ENCODE results near the gene EEF1G. TPM values are rescaled to one million over a fixed set of nuclear protein-coding genes. Genes with fewer than 3 reads are reported as not detected.

EEF1G gene
- polyA plus RNA-seq, 4 donors = 1,124 to 2,500 (median 2,087) TPM

DNA sequence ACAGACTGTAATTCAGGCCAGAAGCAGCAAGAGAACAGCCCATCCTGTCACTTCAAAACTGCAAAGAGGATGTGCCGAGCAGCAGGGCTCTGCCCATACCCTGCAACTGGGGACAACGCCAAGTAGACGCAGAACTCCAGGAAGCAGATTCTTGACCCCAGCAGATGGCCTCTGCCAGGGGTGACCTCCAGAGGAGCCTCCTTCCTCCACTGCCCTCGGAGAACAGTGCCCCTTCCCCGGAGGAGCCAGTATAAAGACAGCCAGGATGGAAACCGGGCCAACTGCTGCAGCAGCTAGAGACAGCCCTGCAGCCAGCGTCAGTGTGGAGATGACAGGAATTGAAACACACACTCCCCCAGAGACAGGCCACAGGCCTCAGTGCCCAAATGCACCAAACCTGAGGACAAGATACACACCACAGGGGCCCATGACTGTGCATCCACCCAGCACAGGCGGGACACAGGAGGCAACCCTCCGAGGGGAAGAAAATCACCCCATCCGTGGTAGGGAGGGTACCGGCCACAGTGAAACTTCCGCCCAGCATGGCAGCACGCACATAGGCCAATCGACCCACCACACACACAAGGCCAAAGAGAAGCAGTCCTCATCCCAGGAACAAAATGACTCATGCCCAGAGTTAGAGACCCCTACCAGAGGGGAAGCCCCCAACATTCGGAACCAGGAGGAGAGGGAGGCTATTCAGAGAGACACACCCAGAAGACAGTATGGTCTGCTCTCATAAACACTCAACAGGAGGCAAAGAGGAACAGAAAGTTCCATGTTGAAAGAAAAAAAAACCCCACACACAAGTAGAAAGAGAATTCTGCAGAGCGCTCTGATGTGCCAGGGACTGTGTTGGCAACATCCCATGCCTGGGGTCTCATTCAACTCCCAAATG lies 32.6 kb downstream of the EEF1G start:
- no peaks in the 10 kb centered on the region for H3K9me3 ChIP-seq (ENCODE audit: control insufficient read depth in 2 of 2, insufficient read depth in 1 of 2, low read depth in 1 of 2, low read length in 1 of 2)
- peaks cover 0 to 69% (median 0%) of the 10 kb centered on the region in 3 donors for H3K36me3 ChIP-seq (ENCODE audit: control insufficient read depth in 3 of 3, insufficient read depth in 2 of 3, low read depth in 1 of 3, low read length in 3 of 3)
- no peak for DNase-seq
- 34 to 44% (median 38%) methylated on average over 16 of the region's 16 CpGs for WGBS, 3 donors
- H3K4me1 ChIP-seq (ENCODE audit: control insufficient read depth in 3 of 3, insufficient read depth in 2 of 3, low read depth in 1 of 3, low read length in 2 of 3) = peaks cover 18 to 71% (median 30%) of the 10 kb centered on the region in 3 donors
- no peaks in the 10 kb centered on the region for H3K27me3 ChIP-seq (ENCODE audit: control insufficient read depth in 3 of 3, insufficient read depth in 3 of 3, low read length in 3 of 3)
- H3K27ac ChIP-seq (ENCODE audit: low read depth in 1 of 3, low read length in 2 of 3) = peak overlapping the region in 2 of 3 donors; percentile 41 to 95
- no peak for FAIRE-seq
- peak overlapping the region in 1 of 3 donors; percentile 91 for H3K4me3 ChIP-seq (ENCODE audit: low read depth in 1 of 3, low read length in 3 of 3)

DNA sequence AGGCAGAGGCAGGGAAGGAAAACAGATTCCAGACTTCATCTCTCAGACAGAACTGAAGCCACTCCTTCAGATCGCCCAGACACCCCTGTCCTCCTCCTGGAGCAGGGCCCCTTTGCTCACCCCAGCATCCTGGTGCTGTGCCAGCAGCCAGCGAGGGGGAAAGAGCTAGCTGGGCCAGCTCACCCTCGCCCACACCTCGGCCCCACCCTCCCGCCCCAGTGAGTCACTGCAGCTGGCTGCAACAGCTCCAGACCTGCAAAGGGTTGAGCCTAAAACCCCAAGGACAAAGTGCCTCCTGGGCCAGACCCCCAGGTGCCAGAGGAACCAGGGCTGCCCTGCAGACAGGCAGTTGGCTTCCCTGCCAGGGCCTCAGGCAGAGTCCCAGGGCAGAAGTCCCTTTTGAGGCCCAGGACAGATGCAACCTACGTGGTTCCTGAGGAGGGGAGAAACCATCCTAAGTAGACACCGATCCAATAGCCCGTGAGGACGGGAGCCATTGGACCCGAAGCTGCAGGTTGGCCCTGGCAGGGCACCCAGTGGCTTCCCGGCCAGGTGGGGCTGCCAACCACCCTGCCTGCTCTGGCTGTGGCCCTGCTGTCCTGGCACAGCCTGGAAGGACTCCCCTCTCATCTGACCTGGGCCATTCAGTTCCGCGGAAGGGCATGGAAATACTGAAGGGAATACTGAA lies 34.3 kb downstream of the EEF1G start:
- DNase-seq (peak; percentile 69 to 84), FAIRE-seq (no peak)
- WGBS, 3 donors = 25 to 30% (median 28%) methylated on average over 12 to 13 of the region's 13 CpGs
- Histone ChIP-seq H3K27ac (ENCODE audit: low read depth in 1 of 3, low read length in 2 of 3) (peak overlapping the region; percentile 63 to 89 (median 86)), H3K27me3 (ENCODE audit: control insufficient read depth in 3 of 3, insufficient read depth in 3 of 3, low read length in 3 of 3) (no peaks in the 10 kb centered on the region), H3K4me1 (ENCODE audit: control insufficient read depth in 3 of 3, insufficient read depth in 2 of 3, low read depth in 1 of 3, low read length in 2 of 3) (peaks cover 18 to 68% (median 30%) of the 10 kb centered on the region in 3 donors), H3K9me3 (ENCODE audit: control insufficient read depth in 2 of 2, insufficient read depth in 1 of 2, low read depth in 1 of 2, low read length in 1 of 2) (no peaks in the 10 kb centered on the region), H3K36me3 (ENCODE audit: control insufficient read depth in 3 of 3, insufficient read depth in 2 of 3, low read depth in 1 of 3, low read length in 3 of 3) (peaks cover 1 to 86% (median 8%) of the 10 kb centered on the region in 3 donors), H3K4me3 (ENCODE audit: low read depth in 1 of 3, low read length in 3 of 3) (peak overlapping the region in 1 of 3 donors; percentile 9)

DNA sequence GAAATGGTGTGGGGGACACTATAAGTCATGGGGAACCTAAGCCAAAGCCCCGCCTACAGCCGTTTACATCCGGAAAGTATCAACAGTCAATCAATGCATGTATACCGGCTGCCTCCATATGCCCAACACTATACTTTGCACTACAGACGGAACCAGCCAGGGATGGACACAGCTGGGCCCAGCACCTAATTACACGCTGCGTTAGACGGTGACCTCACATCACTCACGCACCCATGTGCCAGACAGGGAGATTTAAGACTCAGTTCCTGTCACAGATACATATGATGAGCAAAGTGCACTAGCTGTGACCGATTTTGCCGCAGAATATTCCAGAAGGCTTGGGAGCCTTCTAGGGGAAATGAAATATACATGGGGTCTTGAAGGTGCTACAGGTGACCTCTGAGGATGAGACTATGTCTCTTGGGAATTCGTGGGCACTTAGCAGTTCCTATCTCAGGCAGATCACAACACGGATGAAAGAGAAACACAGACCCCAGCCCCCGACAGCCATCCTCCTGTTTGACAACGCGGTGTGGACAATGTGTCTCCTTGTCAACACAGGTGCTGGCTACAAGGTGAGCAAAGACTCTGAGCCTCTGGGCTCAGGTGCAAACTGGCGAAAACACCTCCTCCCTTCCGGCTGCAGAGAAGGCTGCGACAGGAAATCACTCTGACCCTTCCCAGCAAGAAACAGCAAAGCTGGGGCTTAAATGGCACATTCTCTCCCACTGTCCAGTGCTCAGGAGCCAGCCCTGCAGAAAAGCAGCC lies 35.0 kb downstream of the EEF1G start:
- FAIRE-seq = no peak
- DNase-seq = peak in 1 of 2 donors; percentile 35
- H3K27ac ChIP-seq (ENCODE audit: low read depth in 1 of 3, low read length in 2 of 3) = peak overlapping the region; percentile 52 to 86 (median 63)
- WGBS, 3 donors = 36 to 55% (median 51%) methylated on average over 19 of the region's 19 CpGs
- H3K4me3 ChIP-seq (ENCODE audit: low read depth in 1 of 3, low read length in 3 of 3) = peak overlapping the region in 1 of 3 donors; percentile 9
- no peaks in the 10 kb centered on the region for H3K27me3 ChIP-seq (ENCODE audit: control insufficient read depth in 3 of 3, insufficient read depth in 3 of 3, low read length in 3 of 3)
- no peaks in the 10 kb centered on the region for H3K9me3 ChIP-seq (ENCODE audit: control insufficient read depth in 2 of 2, insufficient read depth in 1 of 2, low read depth in 1 of 2, low read length in 1 of 2)
- peaks cover 8 to 89% (median 14%) of the 10 kb centered on the region in 3 donors for H3K36me3 ChIP-seq (ENCODE audit: control insufficient read depth in 3 of 3, insufficient read depth in 2 of 3, low read depth in 1 of 3, low read length in 3 of 3)
- peaks cover 18 to 62% (median 30%) of the 10 kb centered on the region in 3 donors for H3K4me1 ChIP-seq (ENCODE audit: control insufficient read depth in 3 of 3, insufficient read depth in 2 of 3, low read depth in 1 of 3, low read length in 2 of 3)

DNA sequence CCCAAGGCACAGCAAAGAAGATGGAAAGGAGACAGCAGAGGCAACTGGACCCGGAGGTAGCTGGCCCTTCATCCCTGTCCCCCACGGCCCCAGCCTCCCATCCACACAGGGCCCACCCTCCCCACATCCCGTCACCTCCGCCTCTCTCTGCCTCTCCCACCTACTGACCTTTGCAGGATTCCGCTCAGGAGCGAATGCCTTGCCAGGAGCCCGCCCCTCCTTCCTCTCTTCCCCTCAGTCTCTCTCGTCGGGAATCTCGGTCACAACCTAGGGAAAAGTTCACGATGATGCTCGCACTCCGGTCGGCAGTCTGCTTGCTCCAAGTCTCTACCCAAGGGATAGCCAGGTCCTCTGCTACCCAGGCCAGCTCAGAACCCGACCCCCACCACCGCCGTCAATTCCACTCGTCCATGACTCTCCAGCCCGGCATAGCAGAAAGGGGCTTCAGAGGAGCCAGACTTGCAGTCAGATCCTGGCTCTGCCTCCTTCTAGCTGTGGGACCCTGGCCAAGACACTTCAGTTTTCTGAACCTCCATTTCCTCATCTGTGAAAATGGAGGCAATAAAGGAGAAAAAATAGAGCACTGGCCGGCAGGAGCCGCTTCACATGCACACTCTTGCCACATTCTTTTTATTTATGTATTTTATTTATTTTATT lies 37.3 kb downstream of the EEF1G start:
- Histone ChIP-seq H3K4me1 (ENCODE audit: control insufficient read depth in 3 of 3, insufficient read depth in 2 of 3, low read depth in 1 of 3, low read length in 2 of 3) (peaks cover 17 to 41% (median 22%) of the 10 kb centered on the region in 3 donors), H3K9me3 (ENCODE audit: control insufficient read depth in 2 of 2, insufficient read depth in 1 of 2, low read depth in 1 of 2, low read length in 1 of 2) (no peaks in the 10 kb centered on the region), H3K27me3 (ENCODE audit: control insufficient read depth in 3 of 3, insufficient read depth in 3 of 3, low read length in 3 of 3) (no peaks in the 10 kb centered on the region), H3K4me3 (ENCODE audit: low read depth in 1 of 3, low read length in 3 of 3) (no peak overlapping the region), H3K36me3 (ENCODE audit: control insufficient read depth in 3 of 3, insufficient read depth in 2 of 3, low read depth in 1 of 3, low read length in 3 of 3) (peaks cover 15 to 90% (median 27%) of the 10 kb centered on the region in 3 donors), H3K27ac (ENCODE audit: low read depth in 1 of 3, low read length in 2 of 3) (peak overlapping the region in 1 of 3 donors; percentile 40)
- WGBS, 3 donors = 16 to 41% (median 30%) methylated on average over 21 of the region's 21 CpGs
- FAIRE-seq = no peak
- DNase-seq = no peak

DNA sequence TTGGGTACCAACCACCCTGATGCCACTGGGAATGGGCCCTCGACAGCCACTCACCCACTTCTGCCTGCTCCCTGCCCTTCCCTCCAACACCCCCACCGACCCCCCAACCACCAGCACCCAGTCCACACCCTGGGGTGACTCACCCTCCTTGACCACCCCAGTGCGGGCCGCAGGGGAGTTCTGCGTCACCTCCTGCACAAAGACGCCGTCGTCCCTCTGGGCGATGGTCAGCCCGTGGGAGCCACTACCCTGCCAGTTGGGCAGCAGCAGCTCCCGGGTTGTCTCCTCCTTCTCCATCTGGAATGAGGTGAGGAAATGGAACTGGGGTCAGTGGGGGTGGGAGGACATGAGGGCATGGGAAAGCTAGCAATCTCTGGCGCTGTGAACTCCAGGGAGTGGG lies 37.9 kb downstream of the EEF1G start:
- H3K4me1 ChIP-seq (ENCODE audit: control insufficient read depth in 3 of 3, insufficient read depth in 2 of 3, low read depth in 1 of 3, low read length in 2 of 3) = peaks cover 11 to 35% (median 22%) of the 10 kb centered on the region in 3 donors
- peaks cover 15 to 90% (median 33%) of the 10 kb centered on the region in 3 donors for H3K36me3 ChIP-seq (ENCODE audit: control insufficient read depth in 3 of 3, insufficient read depth in 2 of 3, low read depth in 1 of 3, low read length in 3 of 3)
- DNase-seq (peak in 1 of 2 donors; percentile 31), FAIRE-seq (no peak)
- H3K27ac ChIP-seq (ENCODE audit: low read depth in 1 of 3, low read length in 2 of 3) = no peak overlapping the region
- no peaks in the 10 kb centered on the region for H3K27me3 ChIP-seq (ENCODE audit: control insufficient read depth in 3 of 3, insufficient read depth in 3 of 3, low read length in 3 of 3)
- no peak overlapping the region for H3K4me3 ChIP-seq (ENCODE audit: low read depth in 1 of 3, low read length in 3 of 3)
- WGBS, 3 donors = 24 to 67% (median 53%) methylated on average over 12 of the region's 12 CpGs
- no peaks in the 10 kb centered on the region for H3K9me3 ChIP-seq (ENCODE audit: control insufficient read depth in 2 of 2, insufficient read depth in 1 of 2, low read depth in 1 of 2, low read length in 1 of 2)

DNA sequence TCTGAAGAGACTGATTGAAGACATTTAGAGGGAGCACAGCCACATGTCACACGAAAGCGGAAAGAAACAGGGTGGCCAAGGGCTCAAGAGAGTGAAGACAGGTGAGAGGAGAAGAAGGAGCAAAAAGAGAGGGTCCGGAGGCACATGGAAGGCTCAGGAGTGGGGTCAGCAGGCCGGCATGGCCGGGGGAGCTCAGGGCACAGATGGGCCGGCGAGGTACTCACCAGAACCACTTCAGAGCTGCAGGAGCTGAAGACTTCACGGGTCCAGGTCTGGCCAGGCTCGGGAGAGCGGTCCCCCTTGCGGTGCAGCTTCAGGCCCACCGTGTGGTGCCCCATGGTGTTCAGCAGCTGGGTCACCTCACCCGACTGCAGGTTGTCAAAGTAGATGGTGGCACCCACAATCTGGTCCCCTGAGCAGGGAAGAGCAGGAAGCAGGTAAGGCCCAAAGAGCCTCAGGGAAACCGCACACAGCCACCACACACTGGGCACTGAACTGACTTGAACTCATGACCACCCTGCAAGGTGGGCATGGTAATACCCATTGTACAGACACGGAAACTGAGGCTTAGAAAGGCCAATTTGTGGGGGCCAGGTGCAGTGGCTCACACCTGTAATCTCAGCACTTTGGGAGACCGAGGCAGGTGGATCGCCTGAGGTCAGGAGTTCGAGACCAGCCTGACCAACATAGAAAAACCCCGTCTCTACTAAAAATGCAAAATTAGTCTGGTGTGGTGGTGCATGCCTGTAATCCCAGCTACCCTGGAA lies 38.7 kb downstream of the EEF1G start:
- Histone ChIP-seq H3K36me3 (ENCODE audit: control insufficient read depth in 3 of 3, insufficient read depth in 2 of 3, low read depth in 1 of 3, low read length in 3 of 3) (peaks cover 15 to 90% (median 39%) of the 10 kb centered on the region in 3 donors), H3K4me1 (ENCODE audit: control insufficient read depth in 3 of 3, insufficient read depth in 2 of 3, low read depth in 1 of 3, low read length in 2 of 3) (peaks cover 9 to 26% (median 19%) of the 10 kb centered on the region in 3 donors), H3K27me3 (ENCODE audit: control insufficient read depth in 3 of 3, insufficient read depth in 3 of 3, low read length in 3 of 3) (no peaks in the 10 kb centered on the region), H3K9me3 (ENCODE audit: control insufficient read depth in 2 of 2, insufficient read depth in 1 of 2, low read depth in 1 of 2, low read length in 1 of 2) (no peaks in the 10 kb centered on the region), H3K27ac (ENCODE audit: low read depth in 1 of 3, low read length in 2 of 3) (no peak overlapping the region), H3K4me3 (ENCODE audit: low read depth in 1 of 3, low read length in 3 of 3) (no peak overlapping the region)
- no peak for FAIRE-seq
- WGBS, 3 donors = 93 to 96% (median 96%) methylated on average over 15 to 19 of the region's 19 CpGs
- no peak for DNase-seq

DNA sequence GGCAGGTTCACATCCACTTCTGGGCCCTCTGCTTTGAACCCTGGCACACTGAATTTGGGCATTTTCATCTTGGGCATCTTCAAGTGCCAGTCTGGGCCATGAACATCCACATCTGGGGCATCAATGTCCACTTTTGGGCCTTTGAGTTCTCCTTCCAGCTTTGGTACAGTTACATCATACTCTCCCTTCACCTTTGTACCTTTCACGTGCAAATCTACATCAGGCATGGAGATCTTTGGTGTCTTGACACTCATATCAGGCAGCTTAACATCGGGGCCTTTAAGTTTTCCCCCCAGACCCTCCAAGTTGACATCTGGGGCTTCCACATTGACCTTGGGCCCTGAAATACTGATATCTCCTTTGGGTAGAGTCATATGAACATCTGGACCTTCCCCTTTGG lies 41.6 kb downstream of the EEF1G start:
- Histone ChIP-seq H3K36me3 (ENCODE audit: control insufficient read depth in 3 of 3, insufficient read depth in 2 of 3, low read depth in 1 of 3, low read length in 3 of 3) (peaks cover 15 to 86% (median 45%) of the 10 kb centered on the region in 3 donors), H3K4me3 (ENCODE audit: low read depth in 1 of 3, low read length in 3 of 3) (no peak overlapping the region), H3K9me3 (ENCODE audit: control insufficient read depth in 2 of 2, insufficient read depth in 1 of 2, low read depth in 1 of 2, low read length in 1 of 2) (peaks cover 0 to 4% of the 10 kb centered on the region in 2 donors), H3K27me3 (ENCODE audit: control insufficient read depth in 3 of 3, insufficient read depth in 3 of 3, low read length in 3 of 3) (no peaks in the 10 kb centered on the region), H3K4me1 (ENCODE audit: control insufficient read depth in 3 of 3, insufficient read depth in 2 of 3, low read depth in 1 of 3, low read length in 2 of 3) (peaks cover 0 to 5% (median 0%) of the 10 kb centered on the region in 3 donors), H3K27ac (ENCODE audit: low read depth in 1 of 3, low read length in 2 of 3) (no peak overlapping the region)
- 53 to 78% (median 62%) methylated on average over 2 of the region's 2 CpGs for WGBS, 3 donors
- no peak for DNase-seq
- no peak for FAIRE-seq

All from small intestine (tissue), 7 donors.